Keratinocyte (primary cell): ENCODE measurements around the gene TESK1. TPM values are rescaled to one million over a fixed set of nuclear protein-coding genes. Genes with fewer than 3 reads are reported as not detected.

Experiments used
- DNase-seq: peaks from one replicate; pipeline ENCODE4 v3.0.0-alpha.2; 2011; ENCODE audit warnings: low read depth, missing footprints, low spot score
- FAIRE-seq: peaks from 2 replicates; lab custom pipeline; 2011; peaks lifted over from hg19 to GRCh38; lab: Jason Lieb, UNC
- H2AFZ ChIP-seq: 2 replicates; pipeline ENCODE4 v1.6.0; 2012; ENCODE audit warnings: low read length, control low read depth, inconsistent platforms; ENCODE audit not compliant: control insufficient read depth
- H3K27ac ChIP-seq: 2 replicates; pipeline ENCODE4 v1.5.1; 2011; ENCODE audit warnings: low read length; ENCODE audit not compliant: control insufficient read depth, insufficient read depth
- H3K27me3 ChIP-seq: 3 replicates; pipeline ENCODE4 v1.6.0; 2011; ENCODE audit warnings: low read length; ENCODE audit not compliant: control insufficient read depth, insufficient read depth; ENCODE audit errors: extremely low read depth
- H3K36me3 ChIP-seq, 2 experiments: 2 replicates in 1 of 2; 3 replicates in 1 of 2; pipeline ENCODE4 v1.5.1; 2011; ENCODE audit warnings: low read length in 2 of 2, mild to moderate bottlenecking in 1 of 2; ENCODE audit not compliant: control insufficient read depth in 2 of 2, insufficient read depth in 2 of 2; ENCODE audit errors: extremely low read depth in 1 of 2
- H3K4me1 ChIP-seq: 3 replicates; pipeline ENCODE4 v1.5.1; 2011; ENCODE audit warnings: low read length; ENCODE audit not compliant: control insufficient read depth, insufficient read depth; ENCODE audit errors: extremely low read depth
- H3K4me2 ChIP-seq: 3 replicates; pipeline ENCODE4 v1.6.0; 2011; ENCODE audit warnings: low read depth, low read length; ENCODE audit not compliant: control insufficient read depth, insufficient read depth; ENCODE audit errors: extremely low read depth
- H3K4me3 ChIP-seq, 3 experiments: fragments of 200-600 bp in 1 of 3; sonication (generic) in 1 of 3; 2 replicates in 2 of 3; 3 replicates in 1 of 3; pipeline ENCODE4 v1.5.1; 2011 to 2016; ENCODE audit warnings: low read length in 3 of 3, mild to moderate bottlenecking in 3 of 3, control low read depth in 2 of 3, inconsistent platforms in 1 of 3, low read depth in 1 of 3, mixed read lengths in 1 of 3, mixed run types in 1 of 3, moderate library complexity in 1 of 3; ENCODE audit not compliant: control insufficient read depth in 2 of 3, insufficient read depth in 2 of 3; ENCODE audit errors: extremely low read depth in 1 of 3
- H3K79me2 ChIP-seq: 2 replicates; pipeline ENCODE4 v1.6.0; 2012; ENCODE audit warnings: low read length; ENCODE audit not compliant: control insufficient read depth, insufficient read depth
- H3K9ac ChIP-seq: 3 replicates; pipeline ENCODE4 v1.6.0; 2011; ENCODE audit warnings: low read length; ENCODE audit not compliant: control insufficient read depth, insufficient read depth; ENCODE audit errors: extremely low read depth
- H3K9me1 ChIP-seq: 3 replicates; pipeline ENCODE4 v1.6.0; 2011; ENCODE audit warnings: low read length; ENCODE audit not compliant: control insufficient read depth, insufficient read depth; ENCODE audit errors: extremely low read depth
- H3K9me3 ChIP-seq: 2 replicates; pipeline ENCODE4 v1.5.1; 2012; ENCODE audit warnings: low read depth, low read length; ENCODE audit not compliant: control insufficient read depth
- H4K20me1 ChIP-seq: 3 replicates; pipeline ENCODE4 v1.6.0; 2011; ENCODE audit warnings: low read length; ENCODE audit not compliant: control insufficient read depth, insufficient read depth; ENCODE audit errors: extremely low read depth
- EZH2 ChIP-seq: IDR thresholded peaks from one replicate; pipeline ENCODE4 v1.6.1; 2012; ENCODE audit warnings: inconsistent platforms, mild to moderate bottlenecking, low read length, moderate library complexity
- dilution Hi-C: fragments of 300-500 bp; cut with MboI; formaldehyde crosslinking; loops from one replicate; pipeline ENCODE4 v1.7.0; 2020; ENCODE audit warnings: low sequenced_read_pairs; ENCODE audit not compliant: extremely low pct_ligation_motif_present
- polyA plus RNA-seq, 5 experiments: library from polyadenylated mRNA; depleted of rRNA in 3 of 5; stranded (reverse) in 3 of 5; stranded (forward) in 1 of 5; unstranded in 1 of 5; fragments of >200 nt; gene quantifications; 1 replicate in 1 of 5; 2 replicates in 3 of 5; 3 replicates in 1 of 5; pipeline versions ENCODE4 v1.2.1 to v1.2.3, GENCODE V29; 2011 to 2012; ENCODE audit warnings: missing spikeins in 2 of 5, low read depth in 1 of 5, low replicate concordance in 1 of 5
- TF ChIP-seq, protein P1 (sequence below), 3 experiments: IDR thresholded peaks in 1 of 3; conservative IDR thresholded peaks in 1 of 3; optimal IDR thresholded peaks in 1 of 3; 2 replicates in 2 of 3; 3 replicates in 1 of 3; pipeline versions ENCODE3 to v1.5.1; 2011; ENCODE audit warnings: low read length in 3 of 3, mild to moderate bottlenecking in 3 of 3, moderate library complexity in 2 of 3, control low read depth in 1 of 3, inconsistent platforms in 1 of 3; ENCODE audit not compliant: insufficient read depth in 2 of 3; ENCODE audit errors: extremely low read depth in 1 of 3

Gene TESK1
- polyA plus RNA-seq, 1 donor (not counting 4 experiments of a cell fraction or from before 2014, with no cell fraction given), result 11.2 TPM

DNA sequence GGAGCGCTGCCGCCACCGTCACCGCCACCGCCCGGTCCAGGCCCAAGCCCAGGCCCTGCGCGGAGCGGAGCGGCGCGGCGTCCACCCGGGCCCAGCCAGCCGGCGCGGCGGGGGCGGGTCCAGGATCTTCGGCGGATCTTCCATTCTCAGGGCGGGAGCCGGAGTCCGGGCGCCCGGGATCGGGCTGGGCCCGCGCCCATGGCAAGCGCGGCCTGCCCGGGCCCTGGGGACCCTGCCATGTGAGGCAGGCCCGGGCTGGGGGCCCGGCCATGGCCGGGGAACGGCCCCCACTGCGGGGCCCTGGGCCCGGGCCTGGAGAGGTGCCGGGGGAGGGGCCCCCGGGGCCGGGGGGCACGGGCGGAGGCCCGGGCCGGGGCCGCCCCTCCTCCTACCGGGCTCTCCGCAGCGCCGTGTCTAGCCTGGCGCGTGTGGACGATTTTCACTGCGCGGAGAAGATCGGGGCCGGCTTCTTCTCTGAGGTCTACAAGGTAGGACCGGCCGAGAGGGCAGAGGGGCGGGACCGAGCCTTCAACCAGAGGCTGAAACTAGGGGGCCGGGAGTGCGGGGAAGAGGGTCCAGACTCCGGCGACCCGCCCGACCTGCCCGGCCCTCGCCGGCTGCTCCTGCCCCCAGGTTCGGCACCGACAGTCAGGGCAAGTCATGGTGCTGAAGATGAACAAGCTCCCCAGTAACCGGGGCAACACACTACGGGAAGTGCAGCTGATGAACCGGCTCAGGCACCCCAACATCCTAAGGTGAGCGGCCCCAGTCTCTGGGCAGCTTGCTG, 482 bp downstream of the TESK1 start:
- Histone ChIP-seq H3K4me1 (peaks cover 19% of the 10 kb centered on the region), H2AFZ (peak overlapping the region; percentile 16), H3K27ac (no peak overlapping the region), H3K9ac (peak overlapping the region; percentile 71), H3K4me2 (peak overlapping the region; percentile 91), H4K20me1 (no peaks in the 10 kb centered on the region), H3K79me2 (peaks cover 9% of the 10 kb centered on the region), H3K27me3 (no peaks in the 10 kb centered on the region), H3K9me3 (no peaks in the 10 kb centered on the region), H3K9me1 (no peaks in the 10 kb centered on the region), H3K36me3 (peaks cover 9 to 25% of the 10 kb centered on the region in 2 experiments), H3K4me3 (peak overlapping the region; percentile 68 to 81 (median 80))
- FAIRE-seq (no peak), DNase-seq (no peak)
- TF ChIP-seq EZH2, result no peak
- TF ChIP-seq, protein P1, sequence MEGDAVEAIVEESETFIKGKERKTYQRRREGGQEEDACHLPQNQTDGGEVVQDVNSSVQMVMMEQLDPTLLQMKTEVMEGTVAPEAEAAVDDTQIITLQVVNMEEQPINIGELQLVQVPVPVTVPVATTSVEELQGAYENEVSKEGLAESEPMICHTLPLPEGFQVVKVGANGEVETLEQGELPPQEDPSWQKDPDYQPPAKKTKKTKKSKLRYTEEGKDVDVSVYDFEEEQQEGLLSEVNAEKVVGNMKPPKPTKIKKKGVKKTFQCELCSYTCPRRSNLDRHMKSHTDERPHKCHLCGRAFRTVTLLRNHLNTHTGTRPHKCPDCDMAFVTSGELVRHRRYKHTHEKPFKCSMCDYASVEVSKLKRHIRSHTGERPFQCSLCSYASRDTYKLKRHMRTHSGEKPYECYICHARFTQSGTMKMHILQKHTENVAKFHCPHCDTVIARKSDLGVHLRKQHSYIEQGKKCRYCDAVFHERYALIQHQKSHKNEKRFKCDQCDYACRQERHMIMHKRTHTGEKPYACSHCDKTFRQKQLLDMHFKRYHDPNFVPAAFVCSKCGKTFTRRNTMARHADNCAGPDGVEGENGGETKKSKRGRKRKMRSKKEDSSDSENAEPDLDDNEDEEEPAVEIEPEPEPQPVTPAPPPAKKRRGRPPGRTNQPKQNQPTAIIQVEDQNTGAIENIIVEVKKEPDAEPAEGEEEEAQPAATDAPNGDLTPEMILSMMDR (optimal IDR thresholded peaks at IDR 0.05 in 1 of 3, IDR thresholded peaks at IDR 0.05 in 1 of 3, conservative IDR thresholded peaks at IDR 0.05 in 1 of 3; ENCODE audit: extremely low read depth in 1 of 3, insufficient read depth in 2 of 3, low read length in 3 of 3), result no peak
- dilution Hi-C loops, result no loop called here

DNA sequence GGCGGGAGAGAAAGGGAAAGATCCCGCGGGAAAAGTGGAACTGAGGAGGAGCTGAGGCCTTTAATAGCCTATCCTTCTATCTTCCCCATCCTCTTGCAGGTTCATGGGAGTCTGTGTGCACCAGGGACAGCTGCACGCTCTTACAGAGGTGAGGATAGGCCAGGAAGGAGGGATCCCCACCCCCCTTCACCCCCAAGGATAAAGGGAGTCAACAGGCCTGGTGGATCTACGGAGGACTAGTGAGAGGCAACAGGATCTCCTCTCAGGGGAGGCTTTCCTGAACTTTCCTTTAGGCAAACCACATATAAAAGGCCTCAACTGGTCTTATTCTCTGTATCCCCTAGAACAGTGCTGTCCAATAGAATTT, 1.1 kb downstream of the TESK1 start:
- H3K36me3 ChIP-seq, result peaks cover 9 to 25% of the 10 kb centered on the region in 2 experiments
- H4K20me1 ChIP-seq, result no peaks in the 10 kb centered on the region
- H3K79me2 ChIP-seq, result peaks cover 9% of the 10 kb centered on the region
- no peaks in the 10 kb centered on the region for H3K9me1 ChIP-seq
- peaks cover 19% of the 10 kb centered on the region for H3K4me1 ChIP-seq
- H3K27ac ChIP-seq, result no peak overlapping the region
- DNase-seq (no peak), FAIRE-seq (no peak)
- peak overlapping the region; percentile 68 to 81 (median 80) for H3K4me3 ChIP-seq
- dilution Hi-C loops, result no loop called here
- H2AFZ ChIP-seq, result no peak overlapping the region
- TF ChIP-seq, protein P1 (optimal IDR thresholded peaks at IDR 0.05 in 1 of 3, IDR thresholded peaks at IDR 0.05 in 1 of 3, conservative IDR thresholded peaks at IDR 0.05 in 1 of 3; ENCODE audit: extremely low read depth in 1 of 3, insufficient read depth in 2 of 3, low read length in 3 of 3), result no peak
- no peak for TF ChIP-seq EZH2
- H3K9me3 ChIP-seq, result no peaks in the 10 kb centered on the region
- no peaks in the 10 kb centered on the region for H3K27me3 ChIP-seq
- peak overlapping the region; percentile 71 for H3K9ac ChIP-seq
- peak overlapping the region; percentile 91 for H3K4me2 ChIP-seq
